Nephron progenitor cell (in vitro differentiated cells): ENCODE data around the gene ATXN10.

ENCODE experiments used
- DNase-seq: peaks from one replicate; pipeline ENCODE4 v3.0.0; 2021
- H3K27ac Mint-ChIP-seq: 2 replicates; pipeline ENCODE4 v1.8.0; 2021; ENCODE audit warnings: mild to moderate bottlenecking, moderate library complexity, mixed read lengths
- H3K27me3 Mint-ChIP-seq: 2 replicates; pipeline ENCODE4 v1.8.0; 2021; ENCODE audit warnings: mild to moderate bottlenecking, low read depth, mixed read lengths; ENCODE audit not compliant: poor library complexity
- H3K36me3 Mint-ChIP-seq: 2 replicates; pipeline ENCODE4 v1.8.0; 2021; ENCODE audit warnings: low read depth, mixed read lengths
- H3K4me1 Mint-ChIP-seq: 2 replicates; pipeline ENCODE4 v1.8.0; 2021; ENCODE audit warnings: mixed read lengths
- H3K4me3 Mint-ChIP-seq: 2 replicates; pipeline ENCODE4 v1.8.0; 2021; ENCODE audit warnings: mild to moderate bottlenecking, moderate library complexity, mixed read lengths
- H3K9me3 Mint-ChIP-seq: 2 replicates; pipeline ENCODE4 v1.8.0; 2021; ENCODE audit warnings: mild to moderate bottlenecking, moderate library complexity, mixed read lengths
- TF ChIP-seq, protein P1 (sequence below): fragments of 200-600 bp; sonication (generic); IDR thresholded peaks from 2 replicates; pipeline ENCODE4 v1.5.0; 2021; ENCODE audit warnings: antibody characterized with exemption

ATXN10 gene

DNA sequence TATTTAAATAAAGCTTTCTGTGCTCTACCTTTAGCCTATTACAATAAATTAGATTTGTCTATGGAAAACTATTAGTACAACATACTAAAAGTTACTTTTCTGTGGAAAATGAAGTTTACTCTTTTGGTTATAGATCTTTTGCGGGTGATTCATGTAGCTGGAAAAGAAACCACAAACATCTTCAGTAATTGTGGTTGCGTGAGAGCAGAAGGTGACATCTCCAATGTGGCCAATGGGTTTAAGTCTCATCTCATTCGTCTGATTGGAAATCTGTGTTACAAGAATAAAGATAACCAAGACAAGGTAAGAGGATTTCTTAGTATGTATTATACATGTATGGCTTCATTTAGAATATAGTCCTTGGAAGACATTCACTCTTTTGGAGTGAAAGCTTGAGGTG, 68.6 kb downstream of the ATXN10 start:
- Mint-ChIP-seq H3K27ac (no peak overlapping the region), H3K4me1 (peaks cover 21% of the 10 kb centered on the region), H3K9me3 (peaks cover 3% of the 10 kb centered on the region), H3K4me3 (no peak overlapping the region), H3K36me3 (peaks cover 87% of the 10 kb centered on the region), H3K27me3 (no peaks in the 10 kb centered on the region)
- no peak for DNase-seq
- TF ChIP-seq, protein P1, sequence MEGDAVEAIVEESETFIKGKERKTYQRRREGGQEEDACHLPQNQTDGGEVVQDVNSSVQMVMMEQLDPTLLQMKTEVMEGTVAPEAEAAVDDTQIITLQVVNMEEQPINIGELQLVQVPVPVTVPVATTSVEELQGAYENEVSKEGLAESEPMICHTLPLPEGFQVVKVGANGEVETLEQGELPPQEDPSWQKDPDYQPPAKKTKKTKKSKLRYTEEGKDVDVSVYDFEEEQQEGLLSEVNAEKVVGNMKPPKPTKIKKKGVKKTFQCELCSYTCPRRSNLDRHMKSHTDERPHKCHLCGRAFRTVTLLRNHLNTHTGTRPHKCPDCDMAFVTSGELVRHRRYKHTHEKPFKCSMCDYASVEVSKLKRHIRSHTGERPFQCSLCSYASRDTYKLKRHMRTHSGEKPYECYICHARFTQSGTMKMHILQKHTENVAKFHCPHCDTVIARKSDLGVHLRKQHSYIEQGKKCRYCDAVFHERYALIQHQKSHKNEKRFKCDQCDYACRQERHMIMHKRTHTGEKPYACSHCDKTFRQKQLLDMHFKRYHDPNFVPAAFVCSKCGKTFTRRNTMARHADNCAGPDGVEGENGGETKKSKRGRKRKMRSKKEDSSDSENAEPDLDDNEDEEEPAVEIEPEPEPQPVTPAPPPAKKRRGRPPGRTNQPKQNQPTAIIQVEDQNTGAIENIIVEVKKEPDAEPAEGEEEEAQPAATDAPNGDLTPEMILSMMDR = no peak

DNA sequence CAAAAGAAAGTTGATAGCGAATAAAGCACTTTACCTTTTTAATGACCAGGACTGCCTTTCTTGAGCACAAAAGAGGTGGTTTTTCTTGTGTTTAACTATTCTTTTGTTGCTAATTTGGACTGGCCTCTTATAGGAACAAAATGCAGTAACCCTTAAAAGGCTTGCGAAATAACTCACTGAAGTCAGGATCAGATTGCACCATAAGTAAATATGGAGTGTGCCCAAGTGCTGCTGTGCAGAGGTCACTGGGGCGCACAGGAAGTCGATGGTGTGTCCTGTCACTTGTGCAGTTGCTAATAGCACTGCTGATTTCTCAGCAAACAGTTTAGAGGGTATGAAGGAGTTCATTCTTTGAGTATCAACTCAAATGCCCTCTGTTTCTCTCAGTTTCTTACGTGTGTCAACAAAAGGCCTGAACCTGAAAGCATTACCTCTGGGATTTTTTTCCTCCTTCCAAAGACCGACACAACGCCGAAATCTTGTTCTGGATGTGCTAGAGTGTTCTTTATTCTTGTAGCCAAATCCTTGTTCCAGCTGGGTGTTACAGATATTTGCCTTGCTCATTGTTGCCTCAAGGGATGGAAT, 71.3 kb downstream of the ATXN10 start:
- H3K4me1 Mint-ChIP-seq = peaks cover 21% of the 10 kb centered on the region
- peaks cover 3% of the 10 kb centered on the region for H3K9me3 Mint-ChIP-seq
- H3K27me3 Mint-ChIP-seq = no peaks in the 10 kb centered on the region
- no peak for DNase-seq
- H3K4me3 Mint-ChIP-seq = no peak overlapping the region
- TF ChIP-seq, protein P1 = no peak
- H3K27ac Mint-ChIP-seq = peak overlapping the region; percentile 87
- H3K36me3 Mint-ChIP-seq = peaks cover 71% of the 10 kb centered on the region

GRCh38 chr22:45743687-45744086, 72.1 kb downstream of the ATXN10 start:
- DNase-seq = no peak
- Mint-ChIP-seq H3K36me3 (peaks cover 71% of the 10 kb centered on the region), H3K4me3 (no peak overlapping the region), H3K27me3 (no peaks in the 10 kb centered on the region), H3K4me1 (peaks cover 21% of the 10 kb centered on the region), H3K9me3 (peaks cover 3% of the 10 kb centered on the region), H3K27ac (peak overlapping the region; percentile 87)
- TF ChIP-seq, protein P1 = no peak

DNA sequence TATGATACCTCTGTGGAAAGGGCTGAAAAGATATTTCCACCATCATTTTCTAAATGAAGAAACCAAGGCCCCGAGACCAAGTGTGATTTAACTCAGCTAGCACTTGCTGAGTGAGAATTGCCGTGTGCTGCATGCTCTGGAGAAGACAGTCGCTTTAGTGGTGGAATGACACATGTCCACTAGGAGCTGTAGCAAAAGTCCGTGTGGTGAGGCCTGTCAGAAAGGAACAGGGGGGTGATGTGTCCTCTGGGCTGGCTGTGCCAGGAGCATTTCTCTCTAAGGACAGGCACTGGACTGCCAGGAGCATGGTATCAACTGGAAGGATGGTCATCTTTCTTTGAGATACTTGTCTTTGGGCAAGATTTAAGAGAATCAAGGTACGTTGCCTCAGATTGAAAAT, 72.8 kb downstream of the ATXN10 start:
- peaks cover 71% of the 10 kb centered on the region for H3K36me3 Mint-ChIP-seq
- no peak overlapping the region for H3K4me3 Mint-ChIP-seq
- peak overlapping the region; percentile 87 for H3K27ac Mint-ChIP-seq
- TF ChIP-seq, protein P1 = no peak
- peaks cover 21% of the 10 kb centered on the region for H3K4me1 Mint-ChIP-seq
- DNase-seq = no peak
- no peaks in the 10 kb centered on the region for H3K27me3 Mint-ChIP-seq
- H3K9me3 Mint-ChIP-seq = peaks cover 3% of the 10 kb centered on the region

DNA sequence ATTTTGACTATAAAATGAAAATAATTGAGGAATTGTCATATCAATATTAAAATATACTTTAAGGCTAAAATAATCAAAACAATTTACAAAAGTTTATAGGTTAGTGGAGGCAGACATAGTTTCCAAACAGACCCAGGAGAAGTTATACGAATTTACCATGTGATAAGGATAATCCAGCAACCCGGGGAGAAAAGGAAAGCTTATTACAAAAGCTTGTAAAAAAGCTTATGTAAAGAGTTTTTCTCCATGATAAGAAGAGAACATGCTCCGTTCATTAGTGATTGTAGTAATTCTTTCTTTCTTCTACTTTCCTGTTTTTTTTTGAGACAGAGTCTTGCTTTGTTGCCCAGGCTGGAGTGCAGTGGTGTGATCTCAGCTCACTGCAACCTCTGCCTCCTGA, 79.0 kb downstream of the ATXN10 start:
- H3K27me3 Mint-ChIP-seq = no peaks in the 10 kb centered on the region
- DNase-seq = no peak
- peaks cover 57% of the 10 kb centered on the region for H3K36me3 Mint-ChIP-seq
- no peaks in the 10 kb centered on the region for H3K9me3 Mint-ChIP-seq
- TF ChIP-seq, protein P1 = no peak
- H3K4me1 Mint-ChIP-seq = no peaks in the 10 kb centered on the region
- H3K27ac Mint-ChIP-seq = no peak overlapping the region
- no peak overlapping the region for H3K4me3 Mint-ChIP-seq

GRCh38 chr22:45752036-45752435, 80.4 kb downstream of the ATXN10 start:
- no peak for DNase-seq
- TF ChIP-seq, protein P1 = no peak
- no peaks in the 10 kb centered on the region for H3K27me3 Mint-ChIP-seq
- H3K27ac Mint-ChIP-seq = peak overlapping the region; percentile 46
- H3K4me3 Mint-ChIP-seq = no peak overlapping the region
- peaks cover 6% of the 10 kb centered on the region for H3K4me1 Mint-ChIP-seq
- H3K9me3 Mint-ChIP-seq = no peaks in the 10 kb centered on the region
- peaks cover 57% of the 10 kb centered on the region for H3K36me3 Mint-ChIP-seq
